Dermis blood vessel endothelial cell (primary cell): ENCODE data around the gene ATP5PB. TPM values are rescaled to one million over a fixed set of nuclear protein-coding genes. Genes with fewer than 3 reads are reported as not detected.
A peak's percentile ranks its signal among the peaks of the same experiment; 100 is the strongest.

Experiments used
- DNase-seq: peaks from one replicate; pipeline ENCODE4 v3.0.0; 2010
- total RNA-seq: library from RNA; depleted of rRNA; stranded (reverse); fragments of >200 nt; gene quantifications from 2 replicates; pipeline ENCODE4 v1.2.3, GENCODE V29; 2014

ATP5PB gene
- total RNA-seq, 1 donor from 2014 or later = 325 TPM

GRCh38 chr1:111446967-111447892, 2.0 kb upstream of the ATP5PB start:
- DNase-seq = peak; percentile 27

- DNase-seq = peak; percentile 45
Measured at GRCh38 chr1:111448482-111448917, 764 bp upstream of the ATP5PB start.

GRCh38 chr1:111449703-111450017, 396 bp downstream of the ATP5PB start:
- DNase-seq = no peak

GRCh38 chr1:111450185-111450584, 921 bp downstream of the ATP5PB start:
- no peak for DNase-seq

GRCh38 chr1:111452581-111452980, 3.3 kb downstream of the ATP5PB start:
- no peak for DNase-seq

GRCh38 chr1:111453706-111454105, 4.4 kb downstream of the ATP5PB start:
- DNase-seq = no peak

GRCh38 chr1:111454859-111455641, 5.8 kb downstream of the ATP5PB start:
- peak; percentile 15 for DNase-seq

GRCh38 chr1:111455642-111456031, 6.4 kb downstream of the ATP5PB start:
- DNase-seq = no peak

GRCh38 chr1:111461765-111462164, 12.5 kb downstream of the ATP5PB start:
- DNase-seq = no peak

GRCh38 chr1:111462370-111463028, 13.2 kb downstream of the ATP5PB start:
- no peak for DNase-seq

GRCh38 chr1:111463029-111463683, 13.9 kb downstream of the ATP5PB start:
- DNase-seq = no peak

- no peak for DNase-seq
Measured at GRCh38 chr1:111465754-111466153, 16.5 kb downstream of the ATP5PB start.

GRCh38 chr1:111466480-111466879, 17.2 kb downstream of the ATP5PB start:
- no peak for DNase-seq

- no peak for DNase-seq
Measured at GRCh38 chr1:111467865-111468716, 18.8 kb downstream of the ATP5PB start.

GRCh38 chr1:111468717-111469100, 19.4 kb downstream of the ATP5PB start:
- no peak for DNase-seq

GRCh38 chr1:111469539-111469938, 20.3 kb downstream of the ATP5PB start:
- DNase-seq = no peak

- DNase-seq = no peak
Measured at GRCh38 chr1:111470596-111470995, 21.3 kb downstream of the ATP5PB start.

- no peak for DNase-seq
Measured at GRCh38 chr1:111471012-111471411, 21.7 kb downstream of the ATP5PB start.

- no peak for DNase-seq
Measured at GRCh38 chr1:111471538-111471937, 22.3 kb downstream of the ATP5PB start.

GRCh38 chr1:111474106-111474505, 24.8 kb downstream of the ATP5PB start:
- DNase-seq = peak; percentile 59

GRCh38 chr1:111474521-111474920, 25.3 kb downstream of the ATP5PB start:
- no peak for DNase-seq

- DNase-seq = no peak
Measured at GRCh38 chr1:111475701-111476100, 26.4 kb downstream of the ATP5PB start.
